GM19099 (cell line): ENCODE measurements around the gene SHE.

Experiments
- POLR2A ChIP-seq: IDR thresholded peaks from 3 replicates; pipeline ENCODE4 v1.6.1; 2011; ENCODE audit warnings: low read depth; ENCODE audit not compliant: insufficient read length; ENCODE audit errors: extremely low read depth

Gene SHE

GRCh38 chr1:154495496-154496273, 6.5 kb downstream of the SHE start:
- no peak for TF ChIP-seq POLR2A

- no peak for TF ChIP-seq POLR2A
Measured at GRCh38 chr1:154493276-154493675, 8.9 kb downstream of the SHE start.

GRCh38 chr1:154492115-154492514, 10.1 kb downstream of the SHE start:
- TF ChIP-seq POLR2A = no peak

GRCh38 chr1:154490317-154490716, 11.9 kb downstream of the SHE start:
- TF ChIP-seq POLR2A = no peak

- no peak for TF ChIP-seq POLR2A
Measured at GRCh38 chr1:154489695-154490274, 12.4 kb downstream of the SHE start.

GRCh38 chr1:154488922-154489321, 13.3 kb downstream of the SHE start:
- no peak for TF ChIP-seq POLR2A

- TF ChIP-seq POLR2A = no peak
Measured at GRCh38 chr1:154485910-154486496, 16.2 kb downstream of the SHE start.

- no peak for TF ChIP-seq POLR2A
Measured at GRCh38 chr1:154485106-154485505, 17.1 kb downstream of the SHE start.

- TF ChIP-seq POLR2A = no peak
Measured at GRCh38 chr1:154483941-154484803, 18.0 kb downstream of the SHE start.

- no peak for TF ChIP-seq POLR2A
Measured at GRCh38 chr1:154481053-154481452, 21.2 kb downstream of the SHE start.

- no peak for TF ChIP-seq POLR2A
Measured at GRCh38 chr1:154479764-154480421, 22.3 kb downstream of the SHE start.

- no peak for TF ChIP-seq POLR2A
Measured at GRCh38 chr1:154478639-154479038, 23.6 kb downstream of the SHE start.

- TF ChIP-seq POLR2A = no peak
Measured at GRCh38 chr1:154478013-154478412, 24.2 kb downstream of the SHE start.

GRCh38 chr1:154476791-154477190, 25.4 kb downstream of the SHE start:
- TF ChIP-seq POLR2A = no peak

GRCh38 chr1:154474802-154475201, 27.4 kb downstream of the SHE start:
- no peak for TF ChIP-seq POLR2A
